CD14-positive monocyte (primary cell): ENCODE data around the gene TASOR2. TPM values are rescaled to one million over a fixed set of nuclear protein-coding genes. Genes with fewer than 3 reads are reported as not detected.

Experiments
- DNase-seq, 3 donors: peaks; one replicate each; pipeline ENCODE4 v3.0.0-alpha.2; 2011 to 2022
- H2AFZ ChIP-seq: 2 replicates; pipeline ENCODE4 v1.6.0; 2012; ENCODE audit warnings: mild to moderate bottlenecking, low read depth, low read length, inconsistent platforms; ENCODE audit not compliant: insufficient read depth, poor library complexity, severe bottlenecking
- H3K27ac ChIP-seq, 2 donors: 1 replicate in 1 of 2; 2 replicates in 1 of 2; pipeline ENCODE4 v1.5.1; 2012 to 2013; ENCODE audit warnings: low read length in 2 of 2, control low read depth in 1 of 2, inconsistent platforms in 1 of 2, low read depth in 1 of 2, mild to moderate bottlenecking in 1 of 2
- H3K27me3 ChIP-seq, 2 donors: one replicate each; pipeline versions ENCODE4 v1.6.0 to v1.6.1; 2011 to 2013; ENCODE audit warnings: low read length in 2 of 2; ENCODE audit not compliant: control insufficient read depth in 2 of 2, insufficient read depth in 2 of 2
- H3K36me3 ChIP-seq, 2 donors: replicated peaks in 1 of 2; 1 replicate in 1 of 2; 2 replicates in 1 of 2; pipeline versions ENCODE4 v1.5.1 to v1.6.1; 2012 to 2013; ENCODE audit warnings: low read length in 2 of 2, control low read depth in 1 of 2, inconsistent platforms in 1 of 2, mild to moderate bottlenecking in 1 of 2; ENCODE audit not compliant: insufficient read depth in 2 of 2, control insufficient read depth in 1 of 2
- H3K4me1 ChIP-seq, 2 donors: 1 replicate in 1 of 2; 2 replicates in 1 of 2; pipeline versions ENCODE4 v1.5.1 to v1.6.1; 2012 to 2013; ENCODE audit warnings: low read length in 2 of 2, control low read depth in 1 of 2, inconsistent platforms in 1 of 2, mild to moderate bottlenecking in 1 of 2, moderate library complexity in 1 of 2; ENCODE audit not compliant: insufficient read depth in 2 of 2, control insufficient read depth in 1 of 2
- H3K4me2 ChIP-seq: replicated peaks from 2 replicates; pipeline ENCODE3; 2012; ENCODE audit warnings: low read length, moderate library complexity, mild to moderate bottlenecking; ENCODE audit not compliant: poor library complexity, severe bottlenecking; ENCODE audit errors: extremely low read depth
- H3K4me3 ChIP-seq, 3 experiments: fragments of 200-600 bp in 1 of 3; sonication (generic) in 1 of 3; replicated peaks in 1 of 3; 1 replicate in 2 of 3; 2 replicates in 1 of 3; pipeline ENCODE4 v1.5.1; 2011 to 2013; ENCODE audit warnings: low read length in 3 of 3, mild to moderate bottlenecking in 3 of 3, control low read depth in 2 of 3, low read depth in 2 of 3, inconsistent platforms in 1 of 3, moderate library complexity in 1 of 3
- H3K79me2 ChIP-seq: 2 replicates; pipeline ENCODE4 v1.6.0; 2012; ENCODE audit warnings: mild to moderate bottlenecking, control low read depth, inconsistent platforms, low read length, moderate library complexity; ENCODE audit not compliant: insufficient read depth
- H3K9ac ChIP-seq: 2 replicates; pipeline ENCODE4 v1.6.0; 2017; ENCODE audit warnings: low read length, mild to moderate bottlenecking; ENCODE audit not compliant: insufficient read depth, poor library complexity, severe bottlenecking
- H3K9me3 ChIP-seq, 2 donors: replicated peaks in 1 of 2; 1 replicate in 1 of 2; 2 replicates in 1 of 2; pipeline versions ENCODE4 v1.5.1 to v1.6.1; 2012 to 2013; ENCODE audit warnings: low read length in 2 of 2, control low read depth in 1 of 2; ENCODE audit not compliant: control insufficient read depth in 1 of 2, insufficient read depth in 1 of 2
- H4K20me1 ChIP-seq: 2 replicates; pipeline ENCODE4 v1.6.0; 2012; ENCODE audit warnings: mild to moderate bottlenecking, low read length, control low read depth, moderate library complexity; ENCODE audit not compliant: insufficient read depth
- H3K27ac Mint-ChIP-seq, 7 donors: one replicate each; pipeline ENCODE4 v1.8.0; 2020; ENCODE audit warnings: mild to moderate bottlenecking in 7 of 7, mixed read lengths in 7 of 7, moderate library complexity in 6 of 7, inconsistent platforms in 2 of 7
- H3K27me3 Mint-ChIP-seq, 3 donors: one replicate each; pipeline ENCODE4 v1.8.0; 2021 to 2022; ENCODE audit warnings: low read depth in 3 of 3, mild to moderate bottlenecking in 3 of 3, mixed read lengths in 3 of 3, moderate library complexity in 3 of 3, inconsistent platforms in 1 of 3
- H3K36me3 Mint-ChIP-seq, 2 donors: one replicate each; pipeline ENCODE4 v1.8.0; 2020; ENCODE audit warnings: mixed read lengths in 2 of 2, inconsistent platforms in 1 of 2, mild to moderate bottlenecking in 1 of 2
- H3K4me1 Mint-ChIP-seq: one replicate; pipeline ENCODE4 v1.8.0; 2020; ENCODE audit warnings: mild to moderate bottlenecking, mixed read lengths
- H3K4me3 Mint-ChIP-seq, 2 donors: one replicate each; pipeline ENCODE4 v1.8.0; 2020; ENCODE audit warnings: mild to moderate bottlenecking in 2 of 2, mixed read lengths in 2 of 2, moderate library complexity in 1 of 2
- H3K9me3 Mint-ChIP-seq, 7 donors: one replicate each; pipeline ENCODE4 v1.8.0; 2020 to 2022; ENCODE audit warnings: mixed read lengths in 7 of 7, mild to moderate bottlenecking in 6 of 7, moderate library complexity in 6 of 7, inconsistent platforms in 2 of 7
- WGBS: methylation state at CpG from one replicate; pipeline ENCODE4 v1.1.5; 2013; ENCODE audit warnings: missing lambda C conversion rate; ENCODE audit not compliant: insufficient coverage; 5-methylcytosine and 5-hydroxymethylcytosine counted together
- intact Hi-C, 2 donors: fragments of 100-400 bp; cut with micrococcal nuclease; formaldehyde crosslinking; loops; one replicate each; pipeline versions ENCODE4 v1.15.0 to v1.15.1; 2023
- polyA plus RNA-seq, 3 donors: library from polyadenylated mRNA; depleted of rRNA in 1 of 3; unstranded in 2 of 3; stranded (reverse) in 1 of 3; fragments of 300-500 nt in 2 of 3; fragments of >200 nt in 1 of 3; fragmentation: Illumina TruSeq in 2 of 3; gene quantifications; 1 replicate in 2 of 3; 2 replicates in 1 of 3; pipeline ENCODE4 v1.2.3, GENCODE V29; 2012 to 2021
- TF ChIP-seq, protein P1 (sequence below): fragments of 200-600 bp; IDR thresholded peaks from one replicate; pipeline ENCODE4 v1.8.0; 2022; ENCODE audit warnings: antibody characterized with exemption, mild to moderate bottlenecking

TASOR2 gene
- polyA plus RNA-seq, 3 donors = 3.2 to 12.3 (median 9.5) TPM

DNA sequence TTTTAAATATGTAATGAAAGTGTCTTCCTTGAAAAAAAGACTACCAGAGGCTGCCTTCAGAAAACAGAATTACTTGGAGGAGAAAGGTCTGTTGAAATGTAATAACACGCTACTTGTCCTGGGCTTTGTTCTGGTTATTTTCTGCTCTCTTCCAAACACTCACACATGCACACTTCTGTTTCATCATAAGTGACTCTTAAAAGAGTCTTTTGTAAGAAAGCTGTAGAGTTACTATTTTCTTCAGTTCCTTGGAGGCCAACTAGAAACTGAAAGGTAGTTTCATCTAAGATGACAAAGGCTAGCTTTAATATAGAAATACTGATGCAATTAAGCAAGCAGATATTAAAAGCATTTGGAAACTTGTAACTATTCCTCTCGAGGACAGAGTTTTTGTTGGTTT, 39.1 kb downstream of the TASOR2 start:
- WGBS = no CpG with 5 or more reads among the region's 2 CpGs
- Histone ChIP-seq H3K4me2 (no peak overlapping the region), H3K9me3 (no peaks in the 10 kb centered on the region), H3K4me1 (no peaks in the 10 kb centered on the region), H3K36me3 (peaks cover 57 to 60% of the 10 kb centered on the region in 2 donors), H3K79me2 (peaks cover 4% of the 10 kb centered on the region), H3K4me3 (no peak overlapping the region), H3K9ac (no peak overlapping the region), H2AFZ (no peak overlapping the region), H4K20me1 (no peaks in the 10 kb centered on the region), H3K27me3 (no peaks in the 10 kb centered on the region), H3K27ac (peak overlapping the region in 1 of 2 donors; percentile 18)
- Mint-ChIP-seq H3K27ac (peak overlapping the region in 3 of 7 donors; percentile 1 to 71 (median 13)), H3K36me3 (peaks cover 54 to 59% of the 10 kb centered on the region in 2 donors), H3K27me3 (no peaks in the 10 kb centered on the region), H3K4me3 (no peak overlapping the region), H3K4me1 (peaks cover 3% of the 10 kb centered on the region), H3K9me3 (no peaks in the 10 kb centered on the region)
- TF ChIP-seq, protein P1, sequence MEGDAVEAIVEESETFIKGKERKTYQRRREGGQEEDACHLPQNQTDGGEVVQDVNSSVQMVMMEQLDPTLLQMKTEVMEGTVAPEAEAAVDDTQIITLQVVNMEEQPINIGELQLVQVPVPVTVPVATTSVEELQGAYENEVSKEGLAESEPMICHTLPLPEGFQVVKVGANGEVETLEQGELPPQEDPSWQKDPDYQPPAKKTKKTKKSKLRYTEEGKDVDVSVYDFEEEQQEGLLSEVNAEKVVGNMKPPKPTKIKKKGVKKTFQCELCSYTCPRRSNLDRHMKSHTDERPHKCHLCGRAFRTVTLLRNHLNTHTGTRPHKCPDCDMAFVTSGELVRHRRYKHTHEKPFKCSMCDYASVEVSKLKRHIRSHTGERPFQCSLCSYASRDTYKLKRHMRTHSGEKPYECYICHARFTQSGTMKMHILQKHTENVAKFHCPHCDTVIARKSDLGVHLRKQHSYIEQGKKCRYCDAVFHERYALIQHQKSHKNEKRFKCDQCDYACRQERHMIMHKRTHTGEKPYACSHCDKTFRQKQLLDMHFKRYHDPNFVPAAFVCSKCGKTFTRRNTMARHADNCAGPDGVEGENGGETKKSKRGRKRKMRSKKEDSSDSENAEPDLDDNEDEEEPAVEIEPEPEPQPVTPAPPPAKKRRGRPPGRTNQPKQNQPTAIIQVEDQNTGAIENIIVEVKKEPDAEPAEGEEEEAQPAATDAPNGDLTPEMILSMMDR = no peak
- intact Hi-C loops = no loop called here
- DNase-seq = no peak

DNA sequence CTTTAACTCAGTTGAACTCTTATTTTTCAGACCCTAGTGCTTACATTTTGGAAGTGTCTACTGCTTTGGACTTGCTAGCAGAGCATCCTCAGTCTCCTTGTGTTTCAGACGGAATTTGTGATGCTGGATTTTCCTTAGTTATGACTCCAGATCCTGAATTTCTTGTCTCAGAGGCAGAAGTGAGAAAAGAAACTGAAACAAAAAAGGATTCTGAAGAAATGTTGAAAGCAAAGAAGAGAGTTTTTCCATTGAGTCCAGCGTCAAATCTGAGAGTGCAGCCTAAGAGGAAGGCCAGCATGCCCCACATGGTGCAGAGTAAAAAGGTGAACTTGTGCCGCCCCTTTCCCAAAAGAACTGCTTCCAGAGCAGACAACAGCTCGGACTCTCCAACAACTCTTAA, 46.1 kb downstream of the TASOR2 start:
- no peak overlapping the region for H3K9ac ChIP-seq
- DNase-seq = no peak
- H3K27ac ChIP-seq = peak overlapping the region in 1 of 2 donors; percentile 59
- H2AFZ ChIP-seq = no peak overlapping the region
- no peak overlapping the region for H3K4me3 Mint-ChIP-seq
- no peaks in the 10 kb centered on the region for H3K4me1 ChIP-seq
- peaks cover 73 to 77% of the 10 kb centered on the region in 2 donors for H3K36me3 ChIP-seq
- H3K27me3 Mint-ChIP-seq = no peaks in the 10 kb centered on the region
- H3K4me2 ChIP-seq = no peak overlapping the region
- peaks cover 71 to 83% of the 10 kb centered on the region in 2 donors for H3K36me3 Mint-ChIP-seq
- H3K27ac Mint-ChIP-seq = peak overlapping the region in 4 of 7 donors; percentile 30 to 59 (median 46)
- H3K4me3 ChIP-seq = no peak overlapping the region
- TF ChIP-seq, protein P1 = no peak
- WGBS = 55% methylated on average over 2 of the region's 4 CpGs
- H3K79me2 ChIP-seq = no peaks in the 10 kb centered on the region
- H3K4me1 Mint-ChIP-seq = peaks cover 3% of the 10 kb centered on the region
- H3K9me3 ChIP-seq = no peaks in the 10 kb centered on the region
- no peaks in the 10 kb centered on the region for H3K27me3 ChIP-seq
- intact Hi-C loops = no loop called here
- peaks cover 4% of the 10 kb centered on the region for H4K20me1 ChIP-seq
- no peaks in the 10 kb centered on the region for H3K9me3 Mint-ChIP-seq
